HFFc6 (cell line): ENCODE results near the gene PKIB. TPM values are rescaled to one million over a fixed set of nuclear protein-coding genes. Genes with fewer than 3 reads are reported as not detected.

Source experiments
- DNase-seq: peaks from one replicate; pipeline ENCODE4 v3.0.0-alpha.2; 2018
- H3K27ac Mint-ChIP-seq: 2 replicates; pipeline ENCODE4 v1.8.0; 2020; ENCODE audit warnings: mild to moderate bottlenecking, mixed read lengths
- H3K27me3 Mint-ChIP-seq: 2 replicates; pipeline ENCODE4 v1.8.0; 2021; ENCODE audit warnings: mild to moderate bottlenecking, moderate library complexity, mixed read lengths; ENCODE audit not compliant: insufficient read depth
- H3K36me3 Mint-ChIP-seq: 2 replicates; pipeline ENCODE4 v1.8.0; 2021; ENCODE audit warnings: low read depth, mixed read lengths
- H3K4me1 Mint-ChIP-seq: 2 replicates; pipeline ENCODE4 v1.8.0; 2020; ENCODE audit warnings: low read depth, mixed read lengths
- H3K4me3 Mint-ChIP-seq: 2 replicates; pipeline ENCODE4 v1.8.0; 2020; ENCODE audit warnings: mild to moderate bottlenecking, moderate library complexity, mixed read lengths
- H3K9me3 Mint-ChIP-seq: 2 replicates; pipeline ENCODE4 v1.8.0; 2020; ENCODE audit warnings: mild to moderate bottlenecking, mixed read lengths
- CTCF ChIP-seq: fragments of 200-600 bp; sonication (generic); IDR thresholded peaks from 2 replicates; pipeline ENCODE4 v1.5.0; 2021; ENCODE audit warnings: antibody characterized with exemption, mild to moderate bottlenecking
- total RNA-seq, 6 experiments: library from RNA; stranded (reverse); fragmentation: NEBNext Ultra II Directional; extraction: Animal tissue kit (Norgen Biotek cat#: 25700); gene quantifications; 2 replicates in 1 of 6; 3 replicates in 5 of 6; pipeline ENCODE4 v1.2.3, GENCODE V29; 2021

The PKIB gene
- total RNA-seq, 6 experiments from 2014 or later = 0.22 TPM; not detected in 5

- TF ChIP-seq CTCF = no peak
- H3K4me3 Mint-ChIP-seq = no peak overlapping the region
- H3K4me1 Mint-ChIP-seq = peaks cover 7% of the 10 kb centered on the region; the same call in 1 of the 2 replicates
- H3K9me3 Mint-ChIP-seq = no peaks in the 10 kb centered on the region
- no peaks in the 10 kb centered on the region for H3K36me3 Mint-ChIP-seq
- peaks cover 4% of the 10 kb centered on the region for H3K27me3 Mint-ChIP-seq
- DNase-seq = no peak
- no peak overlapping the region for H3K27ac Mint-ChIP-seq
Measured at GRCh38 chr6:122612838-122613237, 2.6 kb downstream of the PKIB start.

GRCh38 chr6:122614303-122614702 lies 4.1 kb downstream of the PKIB start:
- no peak overlapping the region for H3K27ac Mint-ChIP-seq
- peaks cover 7% of the 10 kb centered on the region; the same call in 1 of the 2 replicates for H3K4me1 Mint-ChIP-seq
- H3K4me3 Mint-ChIP-seq = no peak overlapping the region
- H3K36me3 Mint-ChIP-seq = no peaks in the 10 kb centered on the region
- no peak for DNase-seq
- TF ChIP-seq CTCF = no peak
- no peaks in the 10 kb centered on the region for H3K9me3 Mint-ChIP-seq
- peaks cover 4% of the 10 kb centered on the region for H3K27me3 Mint-ChIP-seq

GRCh38 chr6:122615409-122615808 lies 5.2 kb downstream of the PKIB start:
- Mint-ChIP-seq H3K36me3 (no peaks in the 10 kb centered on the region), H3K27me3 (no peaks in the 10 kb centered on the region), H3K4me3 (no peak overlapping the region), H3K27ac (no peak overlapping the region), H3K4me1 (no peaks in the 10 kb centered on the region), H3K9me3 (no peaks in the 10 kb centered on the region; the same call in 1 of the 2 replicates)
- no peak for TF ChIP-seq CTCF
- no peak for DNase-seq

GRCh38 chr6:122616877-122617276 lies 6.7 kb downstream of the PKIB start:
- Mint-ChIP-seq H3K9me3 (no peaks in the 10 kb centered on the region; the same call in 1 of the 2 replicates), H3K36me3 (no peaks in the 10 kb centered on the region), H3K27me3 (no peaks in the 10 kb centered on the region), H3K4me1 (no peaks in the 10 kb centered on the region), H3K4me3 (no peak overlapping the region), H3K27ac (no peak overlapping the region)
- DNase-seq = no peak
- no peak for TF ChIP-seq CTCF

GRCh38 chr6:122619309-122619708 lies 9.1 kb downstream of the PKIB start:
- Mint-ChIP-seq H3K36me3 (no peaks in the 10 kb centered on the region), H3K9me3 (no peaks in the 10 kb centered on the region; the same call in 1 of the 2 replicates), H3K27ac (no peak overlapping the region), H3K4me3 (no peak overlapping the region), H3K27me3 (no peaks in the 10 kb centered on the region), H3K4me1 (no peaks in the 10 kb centered on the region)
- DNase-seq = no peak
- no peak for TF ChIP-seq CTCF

GRCh38 chr6:122620428-122620827 lies 10.2 kb downstream of the PKIB start:
- TF ChIP-seq CTCF = no peak
- Mint-ChIP-seq H3K9me3 (no peaks in the 10 kb centered on the region; the same call in 1 of the 2 replicates), H3K36me3 (no peaks in the 10 kb centered on the region), H3K27ac (no peak overlapping the region), H3K4me1 (no peaks in the 10 kb centered on the region), H3K4me3 (no peak overlapping the region), H3K27me3 (no peaks in the 10 kb centered on the region)
- no peak for DNase-seq
